Measurements from ENCODE around the gene CCDC77. TPM values are rescaled to one million over a fixed set of nuclear protein-coding genes. Genes with fewer than 3 reads are reported as not detected.
A peak's percentile ranks its signal among the peaks of the same experiment; 100 is the strongest.

CCDC77 gene
- total and polyA plus RNA-seq, 3 donors from 2014 or later = 19.5 to 37.0 (median 21.3) TPM

GRCh38 chr12:461425-461824 is 60.0 kb downstream of the CCDC77 start:
- Histone ChIP-seq H3K27ac (no peak overlapping the region), H3K36me3 (ENCODE audit: low read depth, missing control alignments) (no peaks in the 10 kb centered on the region), H3K27me3 (no peaks in the 10 kb centered on the region), H3K4me1 (no peaks in the 10 kb centered on the region), H3K9me3 (no peaks in the 10 kb centered on the region), H3K4me3 (no peak overlapping the region)
- 45 to 62% methylated on average over 13 of the region's 13 CpGs for WGBS, 2 donors
- DNase-seq = no peak
- TF ChIP-seq POLR2A (IDR thresholded peaks at IDR 0.05) (no peak), CTCF (IDR thresholded peaks at IDR 0.05) (no peak)
- intact Hi-C loops (cut with DNase I; ENCODE audit: low total_unique reads) = no loop called here

- H3K4me1 ChIP-seq = no peaks in the 10 kb centered on the region
- intact Hi-C loops (cut with DNase I; ENCODE audit: low total_unique reads) = no loop called here
- no peak for TF ChIP-seq CTCF (IDR thresholded peaks at IDR 0.05)
- no peak for TF ChIP-seq POLR2A (IDR thresholded peaks at IDR 0.05)
- no peak for DNase-seq
- H3K9me3 ChIP-seq = no peaks in the 10 kb centered on the region
- WGBS, 2 donors = 86 to 89% methylated on average over 6 of the region's 6 CpGs
- H3K27me3 ChIP-seq = no peaks in the 10 kb centered on the region
- no peak overlapping the region for H3K27ac ChIP-seq
- H3K4me3 ChIP-seq = no peak overlapping the region
- H3K36me3 ChIP-seq (ENCODE audit: low read depth, missing control alignments) = no peaks in the 10 kb centered on the region
Observed at GRCh38 chr12:462936-463705, 61.7 kb downstream of the CCDC77 start.

- H3K36me3 ChIP-seq (ENCODE audit: low read depth, missing control alignments) = no peaks in the 10 kb centered on the region
- WGBS, 2 donors = 72 to 77% methylated on average over 16 of the region's 16 CpGs
- intact Hi-C loops (cut with DNase I; ENCODE audit: low total_unique reads) = no loop called here
- H3K4me1 ChIP-seq = no peaks in the 10 kb centered on the region
- no peaks in the 10 kb centered on the region for H3K27me3 ChIP-seq
- TF ChIP-seq POLR2A (IDR thresholded peaks at IDR 0.05) (no peak), CTCF (IDR thresholded peaks at IDR 0.05) (no peak)
- H3K4me3 ChIP-seq = no peak overlapping the region
- H3K27ac ChIP-seq = no peak overlapping the region
- no peaks in the 10 kb centered on the region for H3K9me3 ChIP-seq
- DNase-seq = no peak
Observed at GRCh38 chr12:464484-465267, 63.2 kb downstream of the CCDC77 start.

GRCh38 chr12:466039-466438 is 64.6 kb downstream of the CCDC77 start:
- Histone ChIP-seq H3K27ac (no peak overlapping the region), H3K4me1 (no peaks in the 10 kb centered on the region), H3K36me3 (ENCODE audit: low read depth, missing control alignments) (no peaks in the 10 kb centered on the region), H3K4me3 (no peak overlapping the region), H3K27me3 (no peaks in the 10 kb centered on the region), H3K9me3 (no peaks in the 10 kb centered on the region)
- WGBS, 2 donors = 57 to 70% methylated on average over 8 of the region's 8 CpGs
- TF ChIP-seq POLR2A (IDR thresholded peaks at IDR 0.05) (no peak), CTCF (IDR thresholded peaks at IDR 0.05) (no peak)
- intact Hi-C loops (cut with DNase I; ENCODE audit: low total_unique reads) = no loop called here
- DNase-seq = peak; percentile 48
